Raji (cell line): ENCODE results near the gene EFNA2.
A peak's percentile ranks its signal among the peaks of the same experiment; 100 is the strongest.

ENCODE experiments used
- POLR2A ChIP-seq: IDR thresholded peaks from 2 replicates; pipeline ENCODE4 v1.6.1; 2011; ENCODE audit warnings: low read depth, low read length, control low read depth; ENCODE audit not compliant: insufficient read depth

EFNA2 gene

GRCh38 chr19:1285737-1286360 is at the start of gene EFNA2:
EFNA2 (plus strand) TSS chr19:1285873; CDS start chr19:1286169, 296 bp downstream.
- TF ChIP-seq POLR2A: no peak

- TF ChIP-seq POLR2A: no peak
Observed at GRCh38 chr19:1236576-1236975, 49.1 kb upstream of the EFNA2 start.

- no peak for TF ChIP-seq POLR2A
Observed at GRCh38 chr19:1237027-1237659, 48.5 kb upstream of the EFNA2 start.

GRCh38 chr19:1237754-1238368 is 47.8 kb upstream of the EFNA2 start, which contains the start of gene CBARP:
CBARP (minus strand) TSS chr19:1238005; CDS start chr19:1236100, 1,905 bp downstream.
- TF ChIP-seq POLR2A: no peak

- no peak for TF ChIP-seq POLR2A
Observed at GRCh38 chr19:1238369-1239303, 47.0 kb upstream of the EFNA2 start.

- TF ChIP-seq POLR2A: no peak
Observed at GRCh38 chr19:1239420-1239795, 46.3 kb upstream of the EFNA2 start.

GRCh38 chr19:1239796-1240737 is 45.6 kb upstream of the EFNA2 start:
- peak; percentile 36; the same call in 1 of the 2 replicates for TF ChIP-seq POLR2A

GRCh38 chr19:1240925-1241324 is 44.7 kb upstream of the EFNA2 start:
- no peak for TF ChIP-seq POLR2A

GRCh38 chr19:1241417-1242095 is 44.1 kb upstream of the EFNA2 start, which contains the start of gene ATP5F1D:
ATP5F1D (plus strand) TSS chr19:1241751; CDS start chr19:1241851, 100 bp downstream.
- TF ChIP-seq POLR2A: peak; percentile 87

GRCh38 chr19:1243768-1244692 is 41.6 kb upstream of the EFNA2 start:
- no peak; the same call in 1 of the 2 replicates for TF ChIP-seq POLR2A

- 0 out of 2 replicates have a peak, but pooled peaks have one; percentile 19 for TF ChIP-seq POLR2A
Observed at GRCh38 chr19:1244693-1245451, 40.8 kb upstream of the EFNA2 start.
